GM18526 (cell line): ENCODE data around the gene MINDY4B.

Source experiments
- POLR2A ChIP-seq: IDR thresholded peaks from 3 replicates; pipeline ENCODE4 v1.6.1; 2011; ENCODE audit not compliant: insufficient read length; ENCODE audit errors: extremely low read depth

The MINDY4B gene

DNA sequence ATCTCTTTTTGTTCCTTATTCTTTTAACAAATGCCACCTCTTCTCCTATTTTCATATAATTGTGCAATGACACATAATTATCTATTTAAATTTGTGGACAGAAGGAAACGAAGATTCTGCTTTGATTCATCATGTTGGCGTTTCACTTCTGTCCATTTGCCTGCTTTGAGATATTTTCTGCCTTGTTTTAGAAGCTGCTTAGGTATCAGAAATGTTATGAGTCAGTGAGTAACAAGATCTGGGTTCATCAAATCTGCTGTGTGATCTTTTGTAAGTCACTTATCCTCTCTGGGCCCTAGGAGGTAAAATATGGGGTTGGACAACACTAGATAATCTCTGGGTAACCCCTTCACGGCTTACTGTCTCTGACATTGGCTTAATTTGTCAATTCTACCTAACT is 7.3 kb upstream of the MINDY4B start:
- no peak for TF ChIP-seq POLR2A

DNA sequence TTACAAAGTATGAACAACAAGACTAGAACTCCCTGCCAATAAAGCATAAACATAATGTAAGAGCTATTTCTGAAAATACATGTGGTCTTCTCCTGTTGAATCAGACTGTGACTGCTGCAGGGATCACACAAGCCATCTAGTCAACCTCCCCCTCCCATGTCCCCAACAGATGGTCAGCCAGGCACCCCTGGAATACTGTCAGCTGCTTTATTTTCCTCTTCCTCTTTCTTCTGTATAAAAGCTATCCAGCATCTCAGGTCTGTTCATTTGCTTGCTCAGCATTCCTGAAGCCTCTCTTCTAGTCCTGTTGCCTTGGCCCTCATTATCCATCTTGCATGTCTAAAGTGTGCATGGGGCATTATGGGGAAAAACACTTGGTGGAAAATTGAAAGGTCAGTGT is 6.5 kb upstream of the MINDY4B start:
- TF ChIP-seq POLR2A = no peak

- TF ChIP-seq POLR2A = no peak
These were observed 1.2 kb upstream of the MINDY4B start for GRCh38 chr3:150906461-150906860.

GRCh38 chr3:150905746-150906145 is 507 bp upstream of the MINDY4B start:
- TF ChIP-seq POLR2A = no peak

DNA sequence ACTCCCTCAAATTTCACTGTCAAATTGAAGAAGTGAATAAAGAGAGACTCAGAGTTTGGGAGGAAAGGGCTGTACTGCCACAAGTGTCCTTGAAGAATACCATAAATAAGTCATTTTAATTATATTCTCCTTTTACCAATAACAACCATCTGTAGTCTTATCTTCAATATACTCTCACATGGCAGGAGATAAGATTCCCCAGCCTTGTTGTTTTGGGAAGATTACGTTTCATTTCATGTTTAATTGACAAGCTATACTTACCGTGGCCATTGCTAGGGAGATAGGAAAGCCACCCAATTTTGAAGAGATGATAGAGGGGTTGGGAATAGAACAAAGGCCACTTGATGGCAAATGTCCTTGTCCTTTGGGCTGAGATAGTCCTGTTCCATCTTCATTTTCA is 2.3 kb downstream of the MINDY4B start:
- no peak for TF ChIP-seq POLR2A

DNA sequence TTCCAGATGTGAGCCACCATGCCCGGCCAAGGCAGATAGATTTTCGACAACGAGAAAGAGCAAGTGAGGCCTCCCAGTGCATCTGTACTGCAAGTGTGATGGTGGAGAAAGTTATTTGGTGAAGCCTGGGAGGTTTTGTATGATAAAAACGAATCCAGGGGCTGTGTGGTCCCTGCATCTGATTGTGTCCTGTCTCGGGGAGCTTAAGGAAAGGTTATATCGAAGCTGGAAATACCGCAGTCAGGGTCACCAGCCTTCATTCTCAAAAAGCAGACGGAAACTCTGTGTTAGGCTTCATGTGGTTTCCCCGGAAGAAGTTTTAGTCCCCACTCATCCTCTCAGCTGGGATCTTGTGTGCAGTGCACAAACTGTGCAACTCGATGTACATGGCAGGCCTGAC is 3.4 kb downstream of the MINDY4B start:
- TF ChIP-seq POLR2A = no peak

- no peak for TF ChIP-seq POLR2A
These were observed 6.1 kb downstream of the MINDY4B start for GRCh38 chr3:150899141-150899540.

DNA sequence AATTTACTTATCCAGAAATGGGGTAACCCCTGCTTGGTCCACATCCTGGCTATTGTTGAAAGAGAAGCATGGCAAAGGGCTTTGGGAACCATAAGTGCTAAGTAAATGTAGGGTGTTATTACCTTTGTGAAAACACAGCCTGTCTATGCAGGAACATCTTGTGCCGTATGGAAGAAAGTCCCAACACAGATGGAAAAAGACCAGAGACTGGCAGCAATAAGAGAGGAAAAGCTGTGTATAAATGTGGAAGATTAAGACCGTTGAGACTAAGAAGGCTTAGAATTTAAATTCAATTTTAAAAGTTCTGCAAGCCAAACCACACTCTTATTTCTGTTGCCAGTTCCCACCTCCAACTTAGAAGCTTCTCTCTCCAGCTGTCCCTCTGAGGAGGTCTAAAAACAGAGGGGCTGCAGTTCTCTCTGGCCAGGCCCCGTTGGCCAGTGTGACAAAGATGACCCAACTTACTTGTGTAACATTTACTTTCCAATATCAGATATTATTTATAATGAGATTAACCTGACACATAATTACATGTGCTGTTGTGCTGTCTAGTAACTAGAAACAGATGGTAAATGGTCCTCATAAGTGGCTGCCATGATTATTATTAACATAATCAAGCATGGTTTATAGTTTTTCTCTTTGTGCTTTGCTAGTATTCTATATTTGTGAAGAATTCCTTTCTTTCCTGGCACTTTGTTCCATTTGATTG is 7.0 kb downstream of the MINDY4B start:
- TF ChIP-seq POLR2A = no peak

GRCh38 chr3:150897592-150897991 is 7.6 kb downstream of the MINDY4B start:
- TF ChIP-seq POLR2A = no peak

GRCh38 chr3:150890831-150891230 is 14.4 kb downstream of the MINDY4B start:
- no peak for TF ChIP-seq POLR2A

DNA sequence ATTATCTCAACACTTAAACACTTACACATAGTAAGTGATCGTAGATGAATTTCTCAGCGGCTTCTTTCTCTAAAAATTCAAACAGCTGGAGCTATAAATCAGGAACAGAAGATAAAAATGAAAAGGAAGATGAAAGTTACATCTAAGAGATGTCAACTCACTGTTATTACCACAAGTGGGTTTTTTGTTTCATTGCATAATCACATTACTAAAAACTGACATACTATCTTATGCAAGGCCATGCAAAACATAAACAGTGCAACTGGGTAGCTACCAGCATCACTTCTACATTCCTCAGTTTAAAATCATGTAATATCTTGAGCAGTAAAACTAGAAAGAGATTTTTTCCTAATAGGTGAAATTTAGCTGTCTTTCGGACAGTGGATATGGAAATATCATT is 14.9 kb downstream of the MINDY4B start:
- TF ChIP-seq POLR2A = no peak

- TF ChIP-seq POLR2A = no peak
These were observed 16.1 kb downstream of the MINDY4B start for GRCh38 chr3:150889106-150889505.

DNA sequence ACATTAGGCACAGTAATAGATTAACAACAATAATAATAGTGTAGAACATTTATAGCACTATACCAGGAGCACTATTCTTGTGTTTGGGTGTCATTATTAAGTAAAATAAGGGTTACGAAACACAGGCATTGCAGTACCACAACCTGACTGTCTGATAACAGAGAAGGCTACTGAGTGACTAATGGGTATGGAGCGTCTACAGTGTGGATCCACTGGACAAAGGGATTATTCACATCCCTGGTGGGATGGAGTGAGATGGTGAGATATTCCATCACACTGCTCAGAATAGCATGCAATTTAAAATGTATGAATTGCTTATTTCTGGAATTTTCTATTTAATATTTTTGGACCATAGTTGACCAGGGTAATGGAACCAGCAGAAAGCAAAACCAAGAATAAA is 18.2 kb downstream of the MINDY4B start:
- TF ChIP-seq POLR2A = no peak

GRCh38 chr3:150885535-150885934 is 19.7 kb downstream of the MINDY4B start:
- no peak for TF ChIP-seq POLR2A

DNA sequence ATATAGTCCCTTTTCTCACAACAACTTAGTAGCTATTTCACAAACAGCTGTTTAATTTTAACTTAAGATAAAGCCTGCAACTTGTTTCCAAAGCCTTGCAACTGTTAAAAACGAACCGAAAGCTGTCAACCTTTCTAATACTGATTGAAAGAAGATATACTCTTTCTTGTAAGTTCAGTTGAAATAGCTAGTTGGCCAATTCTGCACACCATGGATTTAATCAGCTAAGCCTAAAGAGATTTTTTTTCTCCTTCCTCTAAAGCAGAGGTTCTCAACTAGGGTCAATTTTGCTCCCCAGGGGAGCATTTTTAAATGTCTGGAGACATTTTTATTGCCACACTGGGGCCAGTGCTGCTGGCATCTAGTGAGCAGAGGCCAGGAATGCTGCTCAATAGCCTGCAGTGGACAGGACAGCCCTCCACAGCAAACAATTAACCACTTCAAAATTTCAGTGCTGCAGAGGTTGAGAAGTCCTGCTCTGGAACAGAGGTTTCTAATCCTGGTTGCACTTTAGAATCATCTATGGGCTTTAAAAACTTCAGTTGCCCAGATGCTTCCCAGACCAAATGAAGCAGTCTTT is 26.2 kb downstream of the MINDY4B start:
- no peak for TF ChIP-seq POLR2A

DNA sequence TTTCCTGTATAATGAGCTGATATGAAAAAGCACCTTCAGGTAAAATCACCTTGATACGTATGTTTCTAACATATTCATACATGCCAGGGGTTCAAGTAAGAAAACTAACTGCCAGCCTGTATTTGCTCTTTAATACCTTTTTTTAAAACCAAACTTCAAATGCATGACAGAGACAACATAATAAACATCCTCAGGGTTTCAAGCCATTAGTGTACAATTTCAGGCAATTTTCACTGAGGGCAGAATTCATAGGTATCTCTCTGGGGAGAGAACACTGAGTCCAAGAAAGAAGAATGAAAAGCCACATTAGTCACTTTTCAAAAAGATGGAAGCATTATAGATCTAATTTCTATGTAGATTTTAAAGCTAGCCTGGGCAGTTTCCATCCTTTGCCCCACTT is 26.9 kb downstream of the MINDY4B start:
- TF ChIP-seq POLR2A = no peak

DNA sequence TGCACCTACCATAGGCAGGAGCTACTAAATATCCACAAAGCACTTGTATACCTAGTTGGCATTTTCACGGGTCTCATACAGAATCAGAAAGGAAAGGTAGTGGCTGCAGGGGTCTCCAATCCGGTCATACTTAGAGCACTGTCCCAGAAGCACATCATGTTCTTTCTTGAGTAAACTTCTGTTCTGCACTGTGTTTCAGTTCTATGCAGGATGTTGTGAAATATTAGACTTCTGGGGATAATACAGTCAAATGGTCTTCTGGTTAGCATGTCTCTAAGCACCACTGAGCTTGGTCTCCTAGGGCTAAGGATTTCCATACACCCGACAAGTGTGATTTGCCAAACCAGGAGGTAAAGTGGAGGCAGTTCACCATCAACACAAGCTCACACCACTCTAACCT is 27.9 kb downstream of the MINDY4B start:
- TF ChIP-seq POLR2A = no peak
